ENCODE results near the gene UBE2R2.
"Not testable (repeated sequence)": the region's sequence is repeated elsewhere in the genome, so short reads cannot be mapped to it uniquely, and the experiment has no call there.

The UBE2R2 gene

GRCh38 chr9:33952066-33952465 is 135.1 kb downstream of the UBE2R2 start:
- no peak overlapping the region for H2BK120ac ChIP-seq (ENCODE audit: low read depth, low read length)
- no peaks in the 10 kb centered on the region for H3K79me1 ChIP-seq (ENCODE audit: low read depth, low read length)
- H2BK12ac ChIP-seq (ENCODE audit: low read length), result no peak overlapping the region
- H3K27me3 ChIP-seq (ENCODE audit: control insufficient read depth in 3 of 3, insufficient read depth in 3 of 3, low read depth in 1 of 3, low read length in 3 of 3), result no peaks in the 10 kb centered on the region
- no peaks in the 10 kb centered on the region for H3K9me3 ChIP-seq (replicated peaks in 1 of 2; ENCODE audit: control insufficient read depth in 2 of 2, insufficient read depth in 1 of 2, low read depth in 1 of 2, low read length in 2 of 2)
- H4K8ac ChIP-seq (ENCODE audit: low read depth, low read length), result no peak overlapping the region
- no peak overlapping the region for H3K9ac ChIP-seq (ENCODE audit: low read depth, low read length, poor library complexity)
- H4K91ac ChIP-seq (ENCODE audit: low read depth, low read length, poor library complexity), result no peak overlapping the region
- H2AFZ ChIP-seq (ENCODE audit: low read length), result no peak overlapping the region
- no peaks in the 10 kb centered on the region for H3K4me1 ChIP-seq (ENCODE audit: control insufficient read depth in 2 of 2, insufficient read depth in 1 of 2, low read depth in 1 of 2, low read length in 2 of 2)
- H3K18ac ChIP-seq (ENCODE audit: low read length), result no peak overlapping the region
- no peak overlapping the region for H2BK5ac ChIP-seq (ENCODE audit: low read length)
- no peak overlapping the region for H3K23ac ChIP-seq (ENCODE audit: low read depth, low read length, poor library complexity)
- no peak overlapping the region for H2AK5ac ChIP-seq (ENCODE audit: low read depth, low read length)
- H3K4me3 ChIP-seq (ENCODE audit: low read length in 2 of 2), result no peak overlapping the region
- no peak overlapping the region for H2BK15ac ChIP-seq (ENCODE audit: low read length)
- DNase-seq (ENCODE audit: low spot score), result no peak
- no peak overlapping the region for H3K27ac ChIP-seq (replicated peaks; ENCODE audit: low read length)
- no CpG with 5 or more reads among the region's 2 CpGs for WGBS, 2 donors (ENCODE audit: extremely low coverage in 2 of 2, insufficient read length in 2 of 2, insufficient replicate concordance in 1 of 2)
- no peak overlapping the region for H3K14ac ChIP-seq (ENCODE audit: low read length)
- no peak overlapping the region for H3K4me2 ChIP-seq (ENCODE audit: insufficient read depth, low read length, poor library complexity, severe bottlenecking)
- no peak overlapping the region for H3K4ac ChIP-seq (ENCODE audit: low read length)
- peaks cover 10 to 89% of the 10 kb centered on the region in 2 donors for H3K36me3 ChIP-seq (replicated peaks in 1 of 2; ENCODE audit: control insufficient read depth in 2 of 2, insufficient read depth in 2 of 2, low read length in 2 of 2)

GRCh38 chr9:33956544-33956943 is 139.6 kb downstream of the UBE2R2 start:
- no peak overlapping the region for H2BK120ac ChIP-seq (ENCODE audit: low read depth, low read length)
- H3K23ac ChIP-seq (ENCODE audit: low read depth, low read length, poor library complexity), result no peak overlapping the region
- no peak overlapping the region for H4K8ac ChIP-seq (ENCODE audit: low read depth, low read length)
- H2AK5ac ChIP-seq (ENCODE audit: low read depth, low read length), result no peak overlapping the region
- no peak overlapping the region for H2BK5ac ChIP-seq (ENCODE audit: low read length)
- no peak overlapping the region for H3K4me2 ChIP-seq (ENCODE audit: insufficient read depth, low read length, poor library complexity, severe bottlenecking)
- H3K36me3 ChIP-seq (replicated peaks in 1 of 2; ENCODE audit: control insufficient read depth in 2 of 2, insufficient read depth in 2 of 2, low read length in 2 of 2), result peaks cover 12 to 91% of the 10 kb centered on the region in 2 donors
- H3K9me3 ChIP-seq (replicated peaks in 1 of 2; ENCODE audit: control insufficient read depth in 2 of 2, insufficient read depth in 1 of 2, low read depth in 1 of 2, low read length in 2 of 2), result no peaks in the 10 kb centered on the region
- no peak overlapping the region for H3K4ac ChIP-seq (ENCODE audit: low read length)
- H3K27me3 ChIP-seq (ENCODE audit: control insufficient read depth in 3 of 3, insufficient read depth in 3 of 3, low read depth in 1 of 3, low read length in 3 of 3), result no peaks in the 10 kb centered on the region
- no peak overlapping the region for H3K14ac ChIP-seq (ENCODE audit: low read length)
- no peak overlapping the region for H3K9ac ChIP-seq (ENCODE audit: low read depth, low read length, poor library complexity)
- no peak overlapping the region for H3K18ac ChIP-seq (ENCODE audit: low read length)
- DNase-seq (ENCODE audit: low spot score), result no peak
- no peaks in the 10 kb centered on the region for H3K79me1 ChIP-seq (ENCODE audit: low read depth, low read length)
- H3K27ac ChIP-seq (replicated peaks; ENCODE audit: low read length), result no peak overlapping the region
- no CpG with 5 or more reads among the region's 4 CpGs for WGBS, 2 donors (ENCODE audit: extremely low coverage in 2 of 2, insufficient read length in 2 of 2, insufficient replicate concordance in 1 of 2)
- H4K91ac ChIP-seq (ENCODE audit: low read depth, low read length, poor library complexity), result no peak overlapping the region
- H2BK15ac ChIP-seq (ENCODE audit: low read length), result no peak overlapping the region
- H2AFZ ChIP-seq (ENCODE audit: low read length), result no peak overlapping the region
- H3K4me1 ChIP-seq (ENCODE audit: control insufficient read depth in 2 of 2, insufficient read depth in 1 of 2, low read depth in 1 of 2, low read length in 2 of 2), result no peaks in the 10 kb centered on the region
- no peak overlapping the region for H2BK12ac ChIP-seq (ENCODE audit: low read length)
- no peak overlapping the region for H3K4me3 ChIP-seq (ENCODE audit: low read length in 2 of 2)

- Histone ChIP-seq H3K4me1 (ENCODE audit: control insufficient read depth in 2 of 2, insufficient read depth in 1 of 2, low read depth in 1 of 2, low read length in 2 of 2) (no peaks in the 10 kb centered on the region), H3K9ac (ENCODE audit: low read depth, low read length, poor library complexity) (no peak overlapping the region), H3K4me3 (ENCODE audit: low read length in 2 of 2) (no peak overlapping the region), H3K79me1 (ENCODE audit: low read depth, low read length) (no peaks in the 10 kb centered on the region), H4K91ac (ENCODE audit: low read depth, low read length, poor library complexity) (no peak overlapping the region), H3K18ac (ENCODE audit: low read length) (no peak overlapping the region), H2BK12ac (ENCODE audit: low read length) (no peak overlapping the region), H3K27me3 (ENCODE audit: control insufficient read depth in 3 of 3, insufficient read depth in 3 of 3, low read depth in 1 of 3, low read length in 3 of 3) (no peaks in the 10 kb centered on the region), H2BK15ac (ENCODE audit: low read length) (no peak overlapping the region), H2AK5ac (ENCODE audit: low read depth, low read length) (no peak overlapping the region), H2AFZ (ENCODE audit: low read length) (no peak overlapping the region), H3K36me3 (replicated peaks in 1 of 2; ENCODE audit: control insufficient read depth in 2 of 2, insufficient read depth in 2 of 2, low read length in 2 of 2) (peaks cover 9 to 87% of the 10 kb centered on the region in 2 donors), H3K23ac (ENCODE audit: low read depth, low read length, poor library complexity) (no peak overlapping the region), H2BK120ac (ENCODE audit: low read depth, low read length) (no peak overlapping the region), H3K14ac (ENCODE audit: low read length) (no peak overlapping the region), H3K27ac (replicated peaks; ENCODE audit: low read length) (no peak overlapping the region), H3K4me2 (ENCODE audit: insufficient read depth, low read length, poor library complexity, severe bottlenecking) (no peak overlapping the region), H3K9me3 (replicated peaks in 1 of 2; ENCODE audit: control insufficient read depth in 2 of 2, insufficient read depth in 1 of 2, low read depth in 1 of 2, low read length in 2 of 2) (no peaks in the 10 kb centered on the region), H4K8ac (ENCODE audit: low read depth, low read length) (no peak overlapping the region), H3K4ac (ENCODE audit: low read length) (no peak overlapping the region), H2BK5ac (ENCODE audit: low read length) (no peak overlapping the region)
- WGBS, 2 donors (ENCODE audit: extremely low coverage in 2 of 2, insufficient read length in 2 of 2, insufficient replicate concordance in 1 of 2), result no CpG with 5 or more reads among the region's 2 CpGs
- no peak for DNase-seq (ENCODE audit: low spot score)
Observed at GRCh38 chr9:33959725-33960124, 142.8 kb downstream of the UBE2R2 start.

GRCh38 chr9:33962468-33962867 is 145.5 kb downstream of the UBE2R2 start:
- H3K4ac ChIP-seq (ENCODE audit: low read length); H3K18ac ChIP-seq (ENCODE audit: low read length); H3K79me1 ChIP-seq (ENCODE audit: low read depth, low read length); H3K9ac ChIP-seq (ENCODE audit: low read depth, low read length, poor library complexity); H4K91ac ChIP-seq (ENCODE audit: low read depth, low read length, poor library complexity); H2BK12ac ChIP-seq (ENCODE audit: low read length); H2AK5ac ChIP-seq (ENCODE audit: low read depth, low read length); DNase-seq (ENCODE audit: low spot score); H3K27me3 ChIP-seq (ENCODE audit: control insufficient read depth in 3 of 3, insufficient read depth in 3 of 3, low read depth in 1 of 3, low read length in 3 of 3); H3K4me1 ChIP-seq (ENCODE audit: control insufficient read depth in 2 of 2, insufficient read depth in 1 of 2, low read depth in 1 of 2, low read length in 2 of 2); H2BK120ac ChIP-seq (ENCODE audit: low read depth, low read length); H2BK15ac ChIP-seq (ENCODE audit: low read length); H3K14ac ChIP-seq (ENCODE audit: low read length); H3K4me3 ChIP-seq (ENCODE audit: low read length in 2 of 2); H2AFZ ChIP-seq (ENCODE audit: low read length); H2BK5ac ChIP-seq (ENCODE audit: low read length); H3K9me3 ChIP-seq (replicated peaks in 1 of 2; ENCODE audit: control insufficient read depth in 2 of 2, insufficient read depth in 1 of 2, low read depth in 1 of 2, low read length in 2 of 2); H3K4me2 ChIP-seq (ENCODE audit: insufficient read depth, low read length, poor library complexity, severe bottlenecking); H3K27ac ChIP-seq (replicated peaks; ENCODE audit: low read length); H4K8ac ChIP-seq (ENCODE audit: low read depth, low read length); H3K23ac ChIP-seq (ENCODE audit: low read depth, low read length, poor library complexity): not testable (repeated sequence)
- H3K36me3 ChIP-seq (replicated peaks in 1 of 2; ENCODE audit: control insufficient read depth in 2 of 2, insufficient read depth in 2 of 2, low read length in 2 of 2), result peaks cover 2 to 74% of the 10 kb centered on the region in 2 donors
- no CpG with 5 or more reads among the region's 7 CpGs for WGBS, 2 donors (ENCODE audit: extremely low coverage in 2 of 2, insufficient read length in 2 of 2, insufficient replicate concordance in 1 of 2)
